Omental fat pad (tissue), 4 donors: Measurements from ENCODE around the gene PPFIBP2. TPM values are rescaled to one million over a fixed set of nuclear protein-coding genes. Genes with fewer than 3 reads are reported as not detected.

Experiments used
- ATAC-seq: fragments of 150-250 bp; one replicate; pipeline ENCODE4 v1.9.1; 2016; ENCODE audit warnings: mild to moderate bottlenecking, moderate library complexity; ENCODE audit not compliant: low FRiP score
- DNase-seq: peaks from one replicate; pipeline ENCODE4 v3.0.0-alpha.2; 2019; ENCODE audit warnings: low spot score
- total RNA-seq, 4 donors: library from RNA; depleted of rRNA; stranded (reverse); fragments of >200 nt; gene quantifications; one replicate each; pipeline ENCODE4 v1.1.0, GENCODE V29; 2016
- TF ChIP-seq, protein P1 (sequence below), 3 donors: fragments of 450-650 bp; IDR thresholded peaks; one replicate each; pipeline ENCODE4 v1.5.1; 2016 to 2017; ENCODE audit warnings: antibody characterized with exemption in 3 of 3, mild to moderate bottlenecking in 3 of 3, moderate library complexity in 2 of 3

Gene PPFIBP2
- total RNA-seq, 4 donors from 2014 or later = 16.3 to 47.8 (median 24.2) TPM

GRCh38 chr11:7518811-7519562, 5.2 kb downstream of the PPFIBP2 start:
- DNase-seq = no peak
- no peak for ATAC-seq
- TF ChIP-seq, protein P1, sequence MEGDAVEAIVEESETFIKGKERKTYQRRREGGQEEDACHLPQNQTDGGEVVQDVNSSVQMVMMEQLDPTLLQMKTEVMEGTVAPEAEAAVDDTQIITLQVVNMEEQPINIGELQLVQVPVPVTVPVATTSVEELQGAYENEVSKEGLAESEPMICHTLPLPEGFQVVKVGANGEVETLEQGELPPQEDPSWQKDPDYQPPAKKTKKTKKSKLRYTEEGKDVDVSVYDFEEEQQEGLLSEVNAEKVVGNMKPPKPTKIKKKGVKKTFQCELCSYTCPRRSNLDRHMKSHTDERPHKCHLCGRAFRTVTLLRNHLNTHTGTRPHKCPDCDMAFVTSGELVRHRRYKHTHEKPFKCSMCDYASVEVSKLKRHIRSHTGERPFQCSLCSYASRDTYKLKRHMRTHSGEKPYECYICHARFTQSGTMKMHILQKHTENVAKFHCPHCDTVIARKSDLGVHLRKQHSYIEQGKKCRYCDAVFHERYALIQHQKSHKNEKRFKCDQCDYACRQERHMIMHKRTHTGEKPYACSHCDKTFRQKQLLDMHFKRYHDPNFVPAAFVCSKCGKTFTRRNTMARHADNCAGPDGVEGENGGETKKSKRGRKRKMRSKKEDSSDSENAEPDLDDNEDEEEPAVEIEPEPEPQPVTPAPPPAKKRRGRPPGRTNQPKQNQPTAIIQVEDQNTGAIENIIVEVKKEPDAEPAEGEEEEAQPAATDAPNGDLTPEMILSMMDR (IDR thresholded peaks at IDR 0.05) = no peak

DNA sequence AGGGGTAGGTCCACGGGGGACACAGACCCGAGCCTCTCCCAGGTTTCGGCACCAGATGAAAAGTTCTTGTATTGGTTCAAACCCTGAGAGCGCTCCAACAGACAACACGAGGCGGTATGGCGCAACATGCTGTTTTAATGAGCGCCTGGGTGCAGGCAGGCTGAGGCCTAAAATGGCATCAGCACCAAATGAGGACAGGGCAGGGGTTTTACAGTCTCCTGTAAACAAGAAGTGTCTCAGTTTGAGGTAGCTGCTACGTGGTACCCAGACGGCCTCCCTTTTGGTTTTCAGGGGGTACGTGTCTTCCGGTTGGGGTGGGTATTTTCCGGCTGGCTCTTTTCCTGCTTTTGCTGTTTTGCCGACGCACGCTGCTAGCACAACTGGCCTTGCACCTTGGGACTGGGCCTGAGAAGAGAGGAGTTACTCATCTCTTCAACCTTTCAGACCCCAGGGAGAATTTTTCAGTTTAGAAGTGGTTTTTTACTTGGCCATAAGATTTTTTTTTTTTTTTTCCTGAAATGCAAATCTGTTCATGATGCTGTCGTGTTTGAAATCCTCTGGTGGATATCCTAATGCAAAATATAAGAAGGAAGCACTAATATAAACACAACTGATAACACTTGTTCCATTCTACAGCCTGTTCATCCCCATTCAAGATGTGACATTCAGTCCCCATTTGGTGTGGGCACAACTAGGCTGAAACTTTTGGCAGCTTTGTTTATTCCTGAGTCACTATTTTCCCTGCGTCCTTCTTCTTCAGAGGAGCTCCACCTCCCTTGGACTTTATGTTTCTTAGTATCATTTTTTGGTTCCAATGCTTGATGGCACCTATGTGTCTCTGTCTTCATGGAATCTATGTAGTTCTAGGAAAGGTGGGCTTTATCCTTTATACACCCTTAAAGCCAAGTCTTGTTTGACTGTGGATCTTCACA, 6.5 kb downstream of the PPFIBP2 start:
- TF ChIP-seq, protein P1 (IDR thresholded peaks at IDR 0.05) = no peak
- ATAC-seq = no peak
- no peak for DNase-seq

DNA sequence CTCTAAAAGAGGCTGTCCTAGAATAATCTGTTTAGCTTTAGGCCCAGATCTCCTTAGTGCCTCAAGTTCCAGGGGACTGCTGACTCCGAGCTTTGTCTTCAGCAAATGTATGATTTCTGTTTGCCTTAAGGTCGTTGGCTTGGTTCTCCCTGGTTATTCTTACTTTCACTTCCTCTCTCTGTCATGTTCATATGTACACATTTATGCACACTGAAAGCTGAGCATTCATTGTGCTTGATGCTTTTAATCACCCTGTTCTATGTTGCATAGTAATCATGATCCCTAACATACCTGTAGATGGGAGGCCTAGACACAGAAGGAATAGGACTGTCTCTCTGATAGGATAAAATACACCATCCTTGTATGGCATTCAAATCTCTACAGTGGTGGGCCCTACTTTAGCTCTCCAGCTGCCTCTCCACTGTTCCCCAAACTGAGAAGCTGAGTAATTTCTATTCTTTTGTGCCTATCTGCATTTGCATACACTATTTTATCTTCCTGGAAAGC, 7.2 kb downstream of the PPFIBP2 start:
- ATAC-seq (no peak), DNase-seq (no peak)
- TF ChIP-seq, protein P1 (IDR thresholded peaks at IDR 0.05) = no peak

- ATAC-seq (no peak), DNase-seq (no peak)
- TF ChIP-seq, protein P1 (IDR thresholded peaks at IDR 0.05) = no peak
These were observed 8.3 kb downstream of the PPFIBP2 start for GRCh38 chr11:7522121-7522520.

DNA sequence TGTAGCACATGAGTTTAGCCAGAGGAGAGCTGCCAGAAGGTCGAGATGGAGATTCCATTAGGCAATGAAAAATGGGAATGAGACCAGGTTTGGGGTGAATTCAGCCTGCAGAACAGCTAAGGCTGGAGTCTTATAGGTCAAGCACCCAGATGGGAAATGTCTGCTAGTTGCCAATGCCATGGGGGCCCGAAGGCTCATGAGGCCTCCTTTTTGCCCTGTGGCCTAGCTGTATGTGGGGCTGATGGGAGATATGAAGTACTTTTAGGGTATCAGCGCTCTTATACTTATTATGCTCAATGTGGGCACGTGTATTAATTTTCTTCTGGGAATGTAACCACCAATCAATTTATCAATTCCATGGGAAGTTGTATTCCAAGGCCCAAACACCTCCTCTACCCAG, 8.7 kb downstream of the PPFIBP2 start:
- no peak for DNase-seq
- TF ChIP-seq, protein P1 (IDR thresholded peaks at IDR 0.05) = no peak
- ATAC-seq = no peak

- no peak for ATAC-seq
- TF ChIP-seq, protein P1 (IDR thresholded peaks at IDR 0.05) = no peak
- no peak for DNase-seq
These were observed 9.8 kb downstream of the PPFIBP2 start for GRCh38 chr11:7523416-7524210.
